Measurements from ENCODE around the gene BATF.

The BATF gene

GRCh38 chr14:75553761-75554364 lies 31.6 kb downstream of the BATF start:
- H3K36me3 ChIP-seq (ENCODE audit: control insufficient read depth in 2 of 2, insufficient read depth in 1 of 2, low read length in 2 of 2) = no peaks in the 10 kb centered on the region
- H3K9me3 ChIP-seq (ENCODE audit: control insufficient read depth, insufficient read depth, low read depth, low read length) = no peaks in the 10 kb centered on the region
- H3K4me1 ChIP-seq (ENCODE audit: control insufficient read depth, insufficient read depth, low read length) = no peaks in the 10 kb centered on the region
- H3K27ac ChIP-seq (ENCODE audit: extremely low read depth, low read depth, low read length) = no peak overlapping the region
- CTCF ChIA-PET = interaction anchor here (0.7 to 1.6 kb wide), 3 partner anchors 11 to 1052 kb away, joined by 3 to 5 read pairs (median 3); no protein-coding TSS in a partner anchor
- TF ChIP-seq, protein P1, sequence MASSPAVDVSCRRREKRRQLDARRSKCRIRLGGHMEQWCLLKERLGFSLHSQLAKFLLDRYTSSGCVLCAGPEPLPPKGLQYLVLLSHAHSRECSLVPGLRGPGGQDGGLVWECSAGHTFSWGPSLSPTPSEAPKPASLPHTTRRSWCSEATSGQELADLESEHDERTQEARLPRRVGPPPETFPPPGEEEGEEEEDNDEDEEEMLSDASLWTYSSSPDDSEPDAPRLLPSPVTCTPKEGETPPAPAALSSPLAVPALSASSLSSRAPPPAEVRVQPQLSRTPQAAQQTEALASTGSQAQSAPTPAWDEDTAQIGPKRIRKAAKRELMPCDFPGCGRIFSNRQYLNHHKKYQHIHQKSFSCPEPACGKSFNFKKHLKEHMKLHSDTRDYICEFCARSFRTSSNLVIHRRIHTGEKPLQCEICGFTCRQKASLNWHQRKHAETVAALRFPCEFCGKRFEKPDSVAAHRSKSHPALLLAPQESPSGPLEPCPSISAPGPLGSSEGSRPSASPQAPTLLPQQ (tag by site-specific recombination; IDR thresholded peaks at IDR 0.05) = no peak
- POLR2A ChIA-PET = interaction anchor here (0.6 kb wide), 1 partner anchor 416 kb away, joined by 4 read pairs; no protein-coding TSS in a partner anchor
- H3K4me3 ChIP-seq (ENCODE audit: low read depth, low read length) = no peak overlapping the region

DNA sequence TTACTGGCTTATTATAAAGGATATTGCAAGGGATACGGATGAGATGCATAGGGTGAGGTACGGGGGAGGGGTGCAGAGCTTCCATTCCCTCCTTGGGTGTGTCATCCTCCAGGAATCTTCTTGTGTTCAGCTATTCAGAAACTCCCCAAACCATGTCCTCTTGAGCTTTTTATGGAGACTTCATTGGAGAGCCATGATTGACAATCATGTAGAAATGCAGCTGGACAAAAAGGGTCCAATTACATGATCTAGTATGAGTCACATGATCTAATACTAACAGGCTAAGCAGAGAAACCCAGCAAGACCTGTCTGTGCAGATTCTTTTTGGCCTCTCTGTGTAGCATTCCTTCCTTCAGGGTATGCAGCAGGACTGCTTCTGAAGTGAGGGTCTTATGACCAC lies 32.2 kb downstream of the BATF start:
- Histone ChIP-seq H3K4me3 (ENCODE audit: low read depth, low read length) (no peak overlapping the region), H3K36me3 (ENCODE audit: control insufficient read depth in 2 of 2, insufficient read depth in 1 of 2, low read length in 2 of 2) (no peaks in the 10 kb centered on the region), H3K9me3 (ENCODE audit: control insufficient read depth, insufficient read depth, low read depth, low read length) (no peaks in the 10 kb centered on the region), H3K27ac (ENCODE audit: extremely low read depth, low read depth, low read length) (no peak overlapping the region), H3K4me1 (ENCODE audit: control insufficient read depth, insufficient read depth, low read length) (no peaks in the 10 kb centered on the region)
- TF ChIP-seq ZNF148 (tag by site-specific recombination; IDR thresholded peaks at IDR 0.05; ENCODE audit: borderline replicate concordance) (no peak), ZNF792 (tag by site-specific recombination; IDR thresholded peaks at IDR 0.05) (no peak), ZNF530 (tag by site-specific recombination; IDR thresholded peaks at IDR 0.05; ENCODE audit: low read depth) (no peak), ZNF112 (tag by site-specific recombination; IDR thresholded peaks at IDR 0.05) (no peak), ZNF202 (tag by site-specific recombination; IDR thresholded peaks at IDR 0.05; ENCODE audit: borderline replicate concordance) (no peak), HOXC10 (CRISPR knock-in tag; IDR thresholded peaks at IDR 0.05) (no peak), ZNF830 (tag by site-specific recombination; IDR thresholded peaks at IDR 0.05; ENCODE audit: low read depth) (no peak), ZNF16 (tag by site-specific recombination; IDR thresholded peaks at IDR 0.05; ENCODE audit: low read depth) (no peak), ZNF629 (tag by site-specific recombination; IDR thresholded peaks at IDR 0.05) (no peak), ZNF560 (tag by site-specific recombination; IDR thresholded peaks at IDR 0.05; ENCODE audit: borderline replicate concordance) (no peak), ZNF10 (tag by site-specific recombination; IDR thresholded peaks at IDR 0.05) (no peak), ZNF768 (tag by site-specific recombination; IDR thresholded peaks at IDR 0.05) (no peak), ZBTB8A (tag by site-specific recombination; IDR thresholded peaks at IDR 0.05) (no peak), ZNF37A (tag by site-specific recombination; IDR thresholded peaks at IDR 0.05) (no peak), ZNF777 (tag by site-specific recombination; IDR thresholded peaks at IDR 0.05; ENCODE audit: borderline replicate concordance) (no peak)
- TF ChIP-seq, protein P2, sequence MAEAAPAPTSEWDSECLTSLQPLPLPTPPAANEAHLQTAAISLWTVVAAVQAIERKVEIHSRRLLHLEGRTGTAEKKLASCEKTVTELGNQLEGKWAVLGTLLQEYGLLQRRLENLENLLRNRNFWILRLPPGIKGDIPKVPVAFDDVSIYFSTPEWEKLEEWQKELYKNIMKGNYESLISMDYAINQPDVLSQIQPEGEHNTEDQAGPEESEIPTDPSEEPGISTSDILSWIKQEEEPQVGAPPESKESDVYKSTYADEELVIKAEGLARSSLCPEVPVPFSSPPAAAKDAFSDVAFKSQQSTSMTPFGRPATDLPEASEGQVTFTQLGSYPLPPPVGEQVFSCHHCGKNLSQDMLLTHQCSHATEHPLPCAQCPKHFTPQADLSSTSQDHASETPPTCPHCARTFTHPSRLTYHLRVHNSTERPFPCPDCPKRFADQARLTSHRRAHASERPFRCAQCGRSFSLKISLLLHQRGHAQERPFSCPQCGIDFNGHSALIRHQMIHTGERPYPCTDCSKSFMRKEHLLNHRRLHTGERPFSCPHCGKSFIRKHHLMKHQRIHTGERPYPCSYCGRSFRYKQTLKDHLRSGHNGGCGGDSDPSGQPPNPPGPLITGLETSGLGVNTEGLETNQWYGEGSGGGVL (tag by site-specific recombination; IDR thresholded peaks at IDR 0.05) = no peak
- TF ChIP-seq, protein P3, sequence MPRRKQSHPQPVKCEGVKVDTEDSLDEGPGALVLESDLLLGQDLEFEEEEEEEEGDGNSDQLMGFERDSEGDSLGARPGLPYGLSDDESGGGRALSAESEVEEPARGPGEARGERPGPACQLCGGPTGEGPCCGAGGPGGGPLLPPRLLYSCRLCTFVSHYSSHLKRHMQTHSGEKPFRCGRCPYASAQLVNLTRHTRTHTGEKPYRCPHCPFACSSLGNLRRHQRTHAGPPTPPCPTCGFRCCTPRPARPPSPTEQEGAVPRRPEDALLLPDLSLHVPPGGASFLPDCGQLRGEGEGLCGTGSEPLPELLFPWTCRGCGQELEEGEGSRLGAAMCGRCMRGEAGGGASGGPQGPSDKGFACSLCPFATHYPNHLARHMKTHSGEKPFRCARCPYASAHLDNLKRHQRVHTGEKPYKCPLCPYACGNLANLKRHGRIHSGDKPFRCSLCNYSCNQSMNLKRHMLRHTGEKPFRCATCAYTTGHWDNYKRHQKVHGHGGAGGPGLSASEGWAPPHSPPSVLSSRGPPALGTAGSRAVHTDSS (tag by site-specific recombination; IDR thresholded peaks at IDR 0.05) = no peak
- TF ChIP-seq, protein P4, sequence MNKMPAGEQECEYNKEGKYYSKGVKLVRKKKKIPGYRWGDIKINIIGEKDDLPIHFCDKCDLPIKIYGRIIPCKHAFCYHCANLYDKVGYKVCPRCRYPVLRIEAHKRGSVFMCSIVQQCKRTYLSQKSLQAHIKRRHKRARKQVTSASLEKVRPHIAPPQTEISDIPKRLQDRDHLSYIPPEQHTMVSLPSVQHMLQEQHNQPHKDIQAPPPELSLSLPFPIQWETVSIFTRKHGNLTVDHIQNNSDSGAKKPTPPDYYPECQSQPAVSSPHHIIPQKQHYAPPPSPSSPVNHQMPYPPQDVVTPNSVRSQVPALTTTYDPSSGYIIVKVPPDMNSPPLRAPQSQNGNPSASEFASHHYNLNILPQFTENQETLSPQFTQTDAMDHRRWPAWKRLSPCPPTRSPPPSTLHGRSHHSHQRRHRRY (tag by site-specific recombination; IDR thresholded peaks at IDR 0.05) = no peak
- ChIA-PET POLR2A (no interaction called here), CTCF (interaction anchor here (0.6 to 0.7 kb wide), 2 partner anchors 15 to 1053 kb away, joined by 3 read pairs; no protein-coding TSS in a partner anchor)
